HG02571 (cell line): ENCODE data around the gene PDE10A.
"Not testable (repeated sequence)": the region's sequence is repeated elsewhere in the genome, so short reads cannot be mapped to it uniquely, and the experiment has no call there.

Experiments
- ATAC-seq: cut with Tn5 transposase; IDR thresholded peaks from one replicate; pipeline ENCODE4 v1.9.1; 2021; ENCODE audit warnings: mild to moderate bottlenecking, moderate library complexity; ENCODE audit not compliant: unreplicated experiment

PDE10A gene

DNA sequence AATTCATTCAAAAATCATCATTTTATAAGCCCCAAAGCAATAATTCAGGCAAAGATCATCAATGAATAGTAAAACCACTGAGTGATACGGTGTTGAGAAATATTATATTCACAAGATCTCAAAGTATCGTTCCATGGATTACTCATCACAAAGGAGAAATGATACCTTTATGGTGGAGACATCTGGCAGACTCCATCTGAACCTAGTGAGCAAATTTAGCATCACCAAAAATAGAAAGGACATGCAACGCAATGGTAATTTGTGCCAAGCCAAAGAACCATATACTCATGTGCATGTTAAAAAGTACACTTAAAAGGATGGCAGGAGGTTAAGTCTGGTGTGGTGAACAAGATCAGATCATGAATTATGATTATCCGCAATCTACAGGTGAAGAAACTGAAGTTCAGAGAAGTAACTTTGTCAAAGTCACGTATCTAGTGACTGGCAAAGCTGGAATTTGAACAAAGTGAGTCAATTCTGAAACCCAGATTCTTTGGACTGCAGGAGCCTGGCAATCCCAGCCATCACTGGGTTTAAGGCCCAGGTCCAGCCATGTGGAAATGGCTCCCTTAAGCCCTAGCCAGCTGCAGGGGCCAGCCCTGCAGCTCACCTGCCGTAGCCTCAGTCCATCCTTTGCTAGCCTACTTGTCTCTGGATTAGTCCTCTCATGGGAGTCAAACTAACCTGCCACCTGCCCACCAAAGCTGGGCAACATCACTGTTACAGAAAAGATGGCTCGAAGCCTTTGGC, 68.3 kb downstream of the PDE10A start:
- ATAC-seq, result no peak

DNA sequence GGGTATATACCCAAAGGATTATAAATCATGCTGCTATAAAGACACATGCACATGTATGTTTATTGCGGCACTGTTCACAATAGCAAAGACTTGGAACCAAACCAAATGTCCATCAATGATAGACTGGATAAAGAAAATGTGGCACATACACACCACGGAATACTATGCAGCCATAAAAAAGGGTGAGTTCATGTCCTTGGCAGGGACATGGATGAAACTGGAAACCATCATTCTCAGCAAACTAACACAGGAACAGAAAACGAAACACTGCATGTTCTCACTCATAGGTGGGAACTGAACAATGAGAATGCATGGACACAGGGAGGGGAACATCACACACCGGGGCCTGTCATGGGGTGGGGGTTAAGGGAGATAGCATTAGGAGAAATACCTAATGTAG, 70.1 kb downstream of the PDE10A start:
- ATAC-seq, result not testable (repeated sequence)

DNA sequence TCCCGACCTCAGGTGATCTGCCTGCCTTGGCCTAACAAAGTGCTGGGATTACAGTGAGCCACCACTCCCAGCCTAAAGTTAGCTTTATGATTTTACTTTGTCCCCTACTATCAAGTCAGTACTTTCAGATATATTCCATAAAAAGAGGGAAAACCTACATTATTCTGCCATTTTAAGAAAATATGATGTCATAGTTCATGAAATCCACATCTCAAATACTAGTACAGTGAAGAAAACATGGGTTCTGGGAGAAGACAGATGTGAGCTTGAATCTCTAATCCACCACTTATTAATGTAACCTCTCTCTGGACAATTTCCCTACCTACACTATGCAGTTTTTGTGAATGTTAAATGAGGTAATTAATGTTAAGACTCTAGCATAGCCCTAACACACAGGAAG, 74.5 kb downstream of the PDE10A start:
- ATAC-seq, result no peak

DNA sequence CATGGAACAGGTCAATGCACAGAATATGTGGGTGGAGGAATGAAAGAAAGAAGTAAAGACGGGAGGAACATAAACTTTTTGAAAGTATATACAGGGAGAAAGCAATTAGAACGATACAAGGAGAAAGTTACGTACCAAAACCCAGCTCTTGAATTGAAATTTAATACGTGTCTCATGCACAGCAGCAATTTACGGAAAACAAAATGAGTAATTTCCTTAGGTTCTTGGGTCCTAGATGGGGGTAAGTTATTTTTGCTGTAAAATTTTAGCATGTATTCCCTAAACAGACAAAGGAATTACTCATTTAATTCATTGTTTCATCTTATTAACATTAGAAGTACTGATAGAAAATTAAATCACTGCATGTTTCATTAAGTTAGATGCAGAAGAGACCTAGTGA, 75.8 kb downstream of the PDE10A start:
- ATAC-seq, result no peak

DNA sequence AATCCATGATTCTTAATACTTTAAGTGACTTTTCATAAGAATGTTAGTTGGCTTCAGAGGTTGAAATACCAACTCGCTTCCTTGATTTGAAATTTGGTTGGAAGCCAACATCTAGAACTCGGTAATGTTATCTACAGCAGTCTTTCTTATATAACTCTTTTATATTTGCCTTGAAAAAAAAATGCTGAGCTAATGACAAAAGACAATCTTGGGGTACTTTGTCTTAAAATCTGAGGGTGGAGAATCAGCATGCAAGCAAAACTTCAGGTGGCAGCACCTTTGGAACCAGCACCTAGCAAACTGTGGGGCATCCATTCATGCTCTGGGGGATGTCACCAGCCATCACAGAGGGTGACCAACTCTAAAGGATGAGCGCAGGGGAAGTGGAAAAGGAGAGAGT, 76.3 kb downstream of the PDE10A start:
- ATAC-seq, result no peak

DNA sequence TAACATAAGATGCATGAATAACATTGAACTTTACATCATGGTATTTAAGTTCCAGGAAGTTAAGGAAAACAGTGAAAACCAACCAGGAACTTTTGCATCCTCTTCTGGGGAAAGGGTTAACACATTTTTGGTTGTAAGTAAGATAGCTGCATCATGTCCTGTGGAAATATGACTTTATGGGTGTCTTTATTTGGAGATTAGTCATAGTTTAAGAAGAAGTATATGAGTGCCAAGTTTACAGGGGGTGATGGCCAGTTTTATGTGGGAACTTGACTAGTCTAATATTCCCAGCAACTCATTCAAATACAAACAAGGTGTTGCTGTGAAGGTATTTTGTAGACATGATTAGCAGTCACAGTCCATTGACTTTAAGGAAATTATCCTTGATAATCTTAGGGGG, 78.0 kb downstream of the PDE10A start:
- ATAC-seq, result no peak

DNA sequence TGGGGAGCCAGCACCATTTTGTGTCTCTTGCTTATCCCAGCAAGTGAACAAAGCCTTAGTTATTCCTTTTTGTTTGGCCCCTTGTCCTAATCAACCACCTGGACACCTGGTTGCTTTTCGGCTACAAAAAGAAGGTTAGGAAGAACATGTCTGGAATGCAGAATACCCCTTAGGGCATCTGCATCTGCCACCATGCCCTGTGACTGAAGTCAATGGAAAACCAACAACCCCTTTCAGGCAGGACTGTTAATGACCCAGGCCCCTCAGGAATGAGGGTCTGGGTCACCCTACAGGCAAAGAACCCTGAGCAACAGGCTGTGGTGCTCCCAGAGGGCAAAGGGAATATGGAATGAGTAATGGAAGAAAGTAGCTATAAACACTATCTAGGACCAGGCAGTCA, 78.5 kb downstream of the PDE10A start:
- no peak for ATAC-seq

DNA sequence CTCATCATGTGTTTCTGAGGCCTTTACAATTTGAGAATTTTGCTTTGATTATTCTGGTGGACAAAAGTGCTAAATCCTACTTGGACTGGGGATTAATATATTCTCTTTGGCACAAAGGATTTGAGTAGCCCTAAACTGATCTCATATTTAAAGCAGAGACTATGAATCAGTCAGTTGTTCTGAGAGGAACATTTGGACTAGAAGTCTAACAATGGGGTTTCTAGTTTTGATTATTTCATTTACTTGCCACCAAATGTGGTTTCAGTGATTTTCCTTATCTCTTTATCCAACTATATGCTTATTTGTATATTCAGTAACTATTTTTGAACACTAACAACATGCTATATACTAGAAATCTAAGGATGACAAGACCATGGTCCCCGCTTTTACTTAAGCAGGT, 81.4 kb downstream of the PDE10A start:
- no peak for ATAC-seq

DNA sequence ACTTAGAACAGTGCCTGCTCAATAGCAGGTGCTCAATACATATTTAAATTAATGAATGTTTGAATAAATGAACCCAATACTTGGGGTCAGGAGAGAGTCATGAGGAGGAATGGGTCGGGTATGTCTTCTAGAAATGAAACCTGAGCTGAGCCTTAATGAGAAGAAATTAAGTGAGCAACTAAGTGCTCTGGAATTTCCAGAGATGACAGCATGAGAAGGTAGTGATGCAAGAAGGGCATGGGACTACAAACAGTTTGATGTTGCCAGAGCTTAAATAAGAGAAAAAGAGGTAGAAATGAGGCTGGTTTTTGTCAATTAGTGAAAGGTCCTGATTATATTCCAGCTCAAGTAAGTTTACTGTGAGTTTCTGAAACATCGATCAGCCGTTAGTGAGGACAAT, 82.9 kb downstream of the PDE10A start:
- ATAC-seq, result no peak

DNA sequence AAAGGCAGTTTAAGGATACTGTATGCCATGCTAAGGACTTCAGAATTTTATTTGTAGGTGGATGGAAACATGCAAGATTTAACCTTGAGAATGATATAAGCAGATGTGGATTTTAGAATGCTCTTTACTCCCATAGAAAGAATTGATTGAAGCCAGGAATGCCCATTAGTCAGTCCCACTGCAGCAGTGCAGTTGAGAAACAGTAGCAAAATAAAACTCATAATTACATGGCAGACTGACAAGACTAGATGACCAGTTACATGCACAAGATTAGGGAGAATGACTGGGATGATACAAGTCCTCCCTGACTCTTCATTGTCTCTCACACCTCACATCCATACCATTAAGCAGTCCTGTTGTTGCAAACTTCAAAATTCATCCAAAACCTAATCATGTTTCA, 83.9 kb downstream of the PDE10A start:
- no peak for ATAC-seq

DNA sequence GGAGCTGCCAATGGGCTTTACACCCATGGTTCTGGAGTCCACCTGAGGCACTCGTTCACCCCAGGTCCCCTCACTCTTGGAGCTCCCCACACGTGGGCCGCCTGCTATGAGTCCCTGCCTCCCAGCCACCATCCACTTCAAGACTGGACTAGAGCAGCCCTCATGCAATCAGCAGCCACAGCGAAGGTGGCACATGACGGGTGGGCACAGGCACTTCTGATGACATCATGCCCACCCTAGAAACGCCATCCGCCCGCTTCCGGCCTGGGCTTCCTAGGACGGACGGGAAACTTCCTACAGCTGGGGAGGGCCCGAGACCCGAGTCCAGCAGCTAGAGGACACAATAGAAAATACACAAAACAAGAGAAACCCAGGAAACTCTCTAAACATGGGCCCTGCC, 85.5 kb downstream of the PDE10A start:
- no peak for ATAC-seq

DNA sequence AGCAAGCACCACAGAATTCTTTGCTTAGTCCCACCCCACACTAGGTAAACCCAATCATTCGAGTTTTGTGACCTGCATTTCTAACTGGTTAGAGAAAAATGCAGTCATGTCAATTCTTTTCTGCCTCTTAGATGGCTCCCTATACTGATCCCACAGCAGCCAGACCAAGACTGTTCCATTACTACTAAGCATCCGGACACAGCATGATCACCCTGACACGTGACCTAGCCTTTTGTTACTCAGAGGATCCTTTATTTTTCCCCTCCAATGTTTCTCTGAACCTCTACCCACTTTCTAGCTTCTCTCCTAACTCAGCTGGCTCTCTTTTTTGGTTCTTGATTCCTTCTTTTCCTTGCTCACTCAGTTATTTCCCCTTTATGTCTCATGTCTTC, 87.9 kb downstream of the PDE10A start:
- ATAC-seq, result no peak

DNA sequence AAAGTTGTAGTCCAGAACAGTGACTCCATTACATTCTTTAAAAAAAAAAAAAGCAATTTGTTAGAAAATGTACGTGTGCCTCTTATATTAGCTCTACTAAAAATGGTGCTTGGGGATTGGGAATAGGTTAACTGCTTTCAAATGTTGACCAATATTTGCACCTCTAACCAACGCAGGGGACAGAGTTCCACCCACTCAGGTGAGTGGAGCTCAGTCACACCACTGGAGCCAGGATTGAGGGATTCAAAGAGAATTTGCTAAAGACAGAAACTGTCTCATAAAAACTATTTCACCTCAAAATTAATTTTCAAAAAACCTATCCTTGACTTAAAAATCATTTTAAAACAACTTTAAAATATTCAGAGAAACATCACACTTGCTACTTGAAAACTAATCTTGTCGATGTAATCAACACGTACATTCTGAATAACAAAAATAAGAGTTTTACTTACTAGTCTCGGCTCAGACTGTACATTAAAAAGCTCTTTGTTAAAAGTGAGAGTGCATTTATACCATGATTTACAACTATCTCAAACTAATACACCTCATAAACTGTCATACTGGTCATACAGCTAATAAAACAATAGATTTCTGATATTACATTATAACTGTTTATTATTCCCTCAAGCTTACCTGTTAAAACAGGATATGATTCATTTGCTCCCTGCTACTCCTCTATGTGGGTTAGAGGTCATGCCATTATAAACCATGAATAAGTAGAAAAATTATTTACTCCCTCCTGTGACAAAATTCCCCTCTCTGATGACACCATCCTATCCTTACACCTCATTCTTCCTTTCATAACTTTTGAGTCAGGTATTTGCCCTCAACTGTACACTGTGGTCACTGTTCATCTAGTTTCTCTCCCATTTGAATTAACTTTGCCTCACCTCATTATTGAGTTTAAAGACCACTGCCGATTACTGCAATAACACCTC, 88.6 kb downstream of the PDE10A start:
- no peak for ATAC-seq

DNA sequence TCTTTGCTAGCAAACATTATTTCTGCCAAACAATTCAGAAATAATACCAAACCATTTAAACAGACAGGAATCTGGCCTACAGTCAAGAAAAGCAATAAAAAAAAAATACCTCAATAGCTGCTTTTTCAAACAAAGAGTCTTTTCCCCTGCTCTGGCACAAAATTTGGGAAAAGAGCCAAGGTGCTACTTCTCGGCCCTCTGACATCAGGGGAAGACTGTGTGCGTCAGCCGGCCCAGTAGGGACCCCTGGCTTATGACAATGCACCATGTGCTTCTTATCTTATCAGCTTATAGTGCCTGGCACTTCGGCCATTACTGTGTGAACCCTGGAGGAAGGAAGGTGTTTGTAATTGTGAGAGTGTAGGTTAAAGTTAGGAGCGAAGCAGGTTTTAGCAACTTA, 89.4 kb downstream of the PDE10A start:
- no peak for ATAC-seq

DNA sequence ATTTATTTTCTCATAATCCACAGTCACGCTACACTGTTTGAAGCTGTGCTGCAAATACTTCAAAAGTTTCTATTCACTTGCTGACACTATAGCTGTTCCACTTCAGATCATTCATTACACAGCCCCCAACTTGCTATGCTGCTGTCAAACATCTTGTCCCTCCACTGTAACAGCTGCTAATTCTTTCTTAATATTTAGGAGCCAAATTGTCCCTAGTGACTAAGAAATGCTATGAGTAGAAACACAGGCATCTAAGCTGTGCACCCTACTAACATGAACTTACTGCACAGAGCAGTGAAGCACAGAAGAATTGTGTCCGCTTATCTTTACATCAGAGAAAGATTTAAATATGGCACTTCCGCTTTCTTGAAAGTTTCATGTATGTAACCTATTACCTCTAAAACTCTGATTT, 91.3 kb downstream of the PDE10A start:
- no peak for ATAC-seq

DNA sequence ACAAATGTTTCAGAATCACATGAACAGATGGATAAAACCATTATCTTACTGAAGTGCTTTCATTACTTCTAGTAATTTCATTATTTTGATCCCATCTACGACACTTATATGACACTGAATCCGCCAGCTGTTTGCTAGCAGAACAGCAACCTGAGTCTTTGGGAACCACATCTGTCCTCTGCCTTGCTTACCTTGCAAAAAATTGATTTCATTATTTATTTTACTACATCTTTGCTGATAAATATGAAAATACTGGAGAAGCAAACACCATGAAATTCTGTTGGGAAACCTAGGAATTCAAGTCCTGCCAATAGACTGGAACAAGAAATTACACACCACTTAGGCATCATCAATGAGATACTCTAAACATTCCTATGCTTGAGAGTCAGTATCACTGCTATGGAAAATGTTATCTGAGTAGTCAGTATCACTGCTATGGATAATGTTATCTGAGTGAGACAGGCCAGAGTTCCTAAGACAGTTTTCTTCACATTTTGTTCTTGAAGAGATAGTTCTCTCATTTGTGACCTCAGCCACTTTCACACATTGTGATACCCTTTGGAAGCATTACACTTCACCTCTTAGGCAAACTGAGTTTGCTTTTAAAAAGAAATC, 91.9 kb downstream of the PDE10A start:
- no peak for ATAC-seq

DNA sequence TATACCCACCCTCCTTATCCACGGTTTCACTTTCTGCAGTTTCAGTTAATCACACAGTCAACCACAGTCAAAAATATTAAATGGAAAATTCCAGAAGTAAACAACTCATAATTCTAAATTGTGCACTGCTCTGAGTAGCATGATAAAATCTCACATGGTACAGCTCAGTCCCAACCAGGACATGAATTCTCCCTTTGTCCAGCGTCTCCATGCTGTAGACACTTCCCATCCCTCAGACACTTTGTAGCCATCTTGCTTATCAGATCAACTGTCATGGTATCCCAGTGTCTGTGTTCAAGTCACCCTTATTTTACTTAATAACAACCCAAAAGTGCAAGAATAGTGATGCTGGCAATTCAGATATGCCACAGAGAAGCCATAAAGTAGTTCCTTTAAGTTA, 94.7 kb downstream of the PDE10A start:
- no peak for ATAC-seq

DNA sequence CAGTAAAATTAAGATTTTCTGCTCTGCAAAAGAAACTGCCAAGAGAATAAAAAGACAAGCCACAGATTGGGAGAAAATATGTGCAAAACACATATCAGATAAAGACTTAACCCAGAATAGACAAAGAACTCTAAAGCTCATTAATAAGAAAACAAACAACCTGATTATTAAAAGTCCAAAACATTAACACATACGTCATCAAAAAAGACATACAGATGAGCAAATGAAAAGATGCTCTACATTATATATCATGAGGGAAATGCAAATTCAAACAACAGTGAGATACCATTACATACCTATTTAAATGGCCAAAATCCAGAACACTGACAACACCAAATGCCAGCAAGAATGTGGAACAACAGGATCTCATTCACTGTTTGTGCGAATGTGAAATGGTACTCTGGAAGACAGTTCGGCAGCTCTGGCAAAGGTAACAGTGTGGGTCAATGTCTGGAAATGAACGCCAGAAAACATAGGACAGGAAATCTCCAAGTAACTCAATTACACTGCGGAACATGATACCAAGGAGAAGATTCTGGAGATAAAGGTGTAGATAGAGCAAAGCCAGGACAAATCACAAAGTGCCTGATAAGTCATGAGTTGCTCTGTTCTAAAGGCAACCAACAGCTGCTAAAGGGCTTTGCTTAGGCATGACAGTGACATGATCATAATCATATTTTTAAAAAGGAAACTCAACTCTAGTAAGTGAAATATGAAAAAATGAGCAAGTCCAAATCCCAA, 96.8 kb downstream of the PDE10A start:
- ATAC-seq, result no peak

DNA sequence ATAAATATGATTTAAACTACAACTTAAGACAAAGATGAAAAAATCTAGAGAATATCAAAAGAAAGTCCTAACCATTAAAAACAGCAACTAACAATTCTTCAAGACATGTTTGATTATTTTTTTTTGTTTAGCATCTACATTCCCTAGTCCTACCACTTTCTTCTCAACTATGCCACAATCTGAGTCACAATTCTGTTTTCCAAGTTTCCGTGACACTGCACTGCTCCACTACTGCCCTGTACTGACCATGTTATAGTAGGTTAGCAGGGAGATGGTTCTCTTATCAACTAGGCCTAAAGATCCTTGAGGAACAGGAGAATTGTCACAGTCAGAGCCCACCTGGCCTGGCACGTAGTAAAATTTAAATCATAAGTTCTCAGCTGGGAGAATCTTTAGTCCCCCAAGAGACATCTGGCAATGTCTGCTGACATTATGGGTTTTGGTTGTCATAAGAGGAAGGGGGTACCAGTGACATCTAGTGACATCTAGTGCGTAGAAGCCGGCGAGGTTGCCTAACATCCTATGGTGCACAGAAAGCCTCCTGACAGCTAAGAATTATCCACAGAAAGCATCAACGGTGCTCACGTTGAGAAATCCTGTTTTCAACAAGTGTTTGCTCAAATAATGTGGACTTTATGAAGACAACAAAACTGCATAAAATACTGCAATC, 100.5 kb downstream of the PDE10A start:
- no peak for ATAC-seq

DNA sequence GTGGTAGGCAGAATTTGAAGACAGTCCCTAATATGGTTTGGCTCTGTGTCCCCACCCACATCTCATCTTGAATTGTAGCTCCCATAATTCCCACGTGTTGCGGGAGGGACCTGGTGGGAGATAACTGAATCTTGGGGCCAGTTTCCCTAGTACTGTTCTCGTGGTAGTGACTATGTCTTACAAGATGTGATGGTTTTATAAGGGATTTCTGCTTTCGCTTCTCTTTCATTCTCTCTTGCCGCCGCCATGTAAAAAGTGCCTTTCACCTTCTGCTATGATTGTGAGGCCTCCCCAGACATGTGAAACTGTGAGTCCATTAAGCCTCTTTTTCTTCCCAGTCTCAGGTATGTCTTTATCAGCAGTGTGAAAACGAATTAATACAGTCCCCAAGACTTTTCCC, 103.4 kb downstream of the PDE10A start:
- ATAC-seq, result no peak

DNA sequence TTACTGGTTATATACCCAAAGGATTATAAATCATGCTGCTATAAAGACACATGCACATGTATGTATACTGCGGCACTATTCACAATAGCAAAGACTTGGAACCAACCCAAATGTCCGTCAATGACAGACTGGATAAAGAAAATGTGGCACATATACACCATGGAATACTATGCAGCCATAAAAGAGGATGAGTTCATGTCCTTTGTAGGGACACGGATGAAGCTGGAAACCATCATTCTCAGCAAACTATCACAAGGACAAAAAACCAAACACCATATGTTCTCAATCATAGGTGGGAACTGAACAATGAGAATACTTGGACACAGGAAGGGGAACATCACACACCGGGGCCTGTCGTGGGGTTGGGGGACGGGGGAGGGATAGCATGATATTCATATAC, 104.9 kb downstream of the PDE10A start:
- ATAC-seq, result not testable (repeated sequence)
